Spleen (tissue), 7 donors: Measurements from ENCODE around the gene ODAD3.

Experiments
- POLR2A ChIP-seq, 3 donors: fragments of 450-650 bp; IDR thresholded peaks; one replicate each; pipeline ENCODE4 v1.5.1; 2017; ENCODE audit warnings: antibody characterized with exemption in 3 of 3, mild to moderate bottlenecking in 1 of 3
- POLR2AphosphoS5 ChIP-seq, 3 donors: sonication (generic); formaldehyde crosslinking; IDR thresholded peaks; one replicate each; pipeline ENCODE4 v1.5.1; 2017; ENCODE audit warnings: antibody characterized with exemption in 3 of 3
- TF ChIP-seq, protein P1 (sequence below), 11 experiments: fragments of 200-600 bp in 7 of 11; fragments of 450-650 bp in 4 of 11; sonication (generic) in 4 of 11; IDR thresholded peaks in 8 of 11; conservative IDR thresholded peaks in 3 of 11; 1 replicate in 7 of 11; 2 replicates in 4 of 11; pipeline versions ENCODE4 v1.4.0 to v1.8.0; 2016 to 2021; ENCODE audit warnings: antibody characterized with exemption in 11 of 11, inconsistent platforms in 4 of 11, mild to moderate bottlenecking in 1 of 11
- donor health status: DM: no; HTN: no; CAD: no; lungs with moderate emphysema.
- donor health status: DM: no; HTN: no; CAD: no.
- donor health status: DM: no; HTN: no; CAD: no.

DNA sequence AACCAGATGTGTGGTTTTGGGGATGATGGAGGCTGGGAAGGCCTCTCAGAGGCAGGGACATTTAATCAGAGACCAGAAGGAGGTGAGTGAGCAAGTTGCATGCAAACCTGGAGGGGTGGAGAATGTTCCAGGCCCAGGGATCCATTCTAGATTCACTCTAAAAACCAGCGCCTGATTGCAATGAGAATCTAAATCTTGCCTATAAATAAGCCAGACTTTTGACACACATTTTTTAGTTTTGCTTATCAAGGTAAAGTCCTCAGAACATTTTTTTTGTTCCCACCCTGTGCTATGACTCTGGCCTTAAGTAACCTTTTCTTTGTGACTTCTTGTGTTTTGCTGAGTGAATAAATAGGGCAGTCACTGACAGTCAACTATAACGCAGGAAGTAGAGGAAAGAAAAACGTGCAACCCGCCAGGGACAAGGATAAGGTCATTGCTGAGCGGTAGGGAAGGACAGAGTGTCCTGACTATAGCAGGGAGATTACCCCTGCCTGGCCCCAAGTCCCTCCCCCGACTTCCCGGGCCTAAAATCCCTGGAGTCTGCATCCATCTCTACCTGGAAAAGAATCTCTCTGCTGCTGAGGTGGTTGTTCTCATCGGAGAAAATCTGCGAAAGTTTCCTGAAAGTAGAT lies 30.2 kb downstream of the ODAD3 start:
- TF ChIP-seq, protein P1, sequence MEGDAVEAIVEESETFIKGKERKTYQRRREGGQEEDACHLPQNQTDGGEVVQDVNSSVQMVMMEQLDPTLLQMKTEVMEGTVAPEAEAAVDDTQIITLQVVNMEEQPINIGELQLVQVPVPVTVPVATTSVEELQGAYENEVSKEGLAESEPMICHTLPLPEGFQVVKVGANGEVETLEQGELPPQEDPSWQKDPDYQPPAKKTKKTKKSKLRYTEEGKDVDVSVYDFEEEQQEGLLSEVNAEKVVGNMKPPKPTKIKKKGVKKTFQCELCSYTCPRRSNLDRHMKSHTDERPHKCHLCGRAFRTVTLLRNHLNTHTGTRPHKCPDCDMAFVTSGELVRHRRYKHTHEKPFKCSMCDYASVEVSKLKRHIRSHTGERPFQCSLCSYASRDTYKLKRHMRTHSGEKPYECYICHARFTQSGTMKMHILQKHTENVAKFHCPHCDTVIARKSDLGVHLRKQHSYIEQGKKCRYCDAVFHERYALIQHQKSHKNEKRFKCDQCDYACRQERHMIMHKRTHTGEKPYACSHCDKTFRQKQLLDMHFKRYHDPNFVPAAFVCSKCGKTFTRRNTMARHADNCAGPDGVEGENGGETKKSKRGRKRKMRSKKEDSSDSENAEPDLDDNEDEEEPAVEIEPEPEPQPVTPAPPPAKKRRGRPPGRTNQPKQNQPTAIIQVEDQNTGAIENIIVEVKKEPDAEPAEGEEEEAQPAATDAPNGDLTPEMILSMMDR (IDR thresholded peaks at IDR 0.05 in 8 of 11, conservative IDR thresholded peaks at IDR 0.05 in 3 of 11): no peak
- peak in 1 of 3 donors; percentile 67 for TF ChIP-seq POLR2AphosphoS5 (IDR thresholded peaks at IDR 0.05)
- no peak for TF ChIP-seq POLR2A (IDR thresholded peaks at IDR 0.05)
